GM12878 (cell line): ENCODE measurements around the gene TSEN54. TPM values are rescaled to one million over a fixed set of nuclear protein-coding genes. Genes with fewer than 3 reads are reported as not detected.
A peak's percentile ranks its signal among the peaks of the same experiment; 100 is the strongest.

Experiments used
- ATAC-seq: fragments of 200-7000 bp; cut with Tn5 transposase; 3 replicates; pipeline ENCODE4 v1.9.1; 2020; ENCODE audit warnings: mild to moderate bottlenecking, moderate library complexity
- BruUV-seq: library from RNA; stranded (reverse); fragments of 400-500 nt; replicated peaks from 2 replicates; lab custom pipeline; 2021; lab: Mats Ljungman, UMichigan
- CTCF ChIA-PET: fragments of 300-600 bp; sonication (Branson Sonifier 250); formaldehyde crosslinking; extraction: SDS; loops from one replicate; lab custom pipeline; 2021; ENCODE audit warnings: inconsistent platforms; lab: Yijun Ruan, JAX
- POLR2A ChIA-PET: fragments of 350-600 bp; formaldehyde crosslinking; extraction: SDS; loops from one replicate; lab custom pipeline; 2021; ENCODE audit warnings: inconsistent platforms; lab: Charles Lee
- RAD21 ChIA-PET: fragments of 300-600 bp; sonication (Branson Sonifier 250); formaldehyde crosslinking; loops from one replicate; lab custom pipeline; 2023; ENCODE audit warnings: antibody characterized with exemption; ENCODE audit not compliant: unreplicated experiment; lab: Charles Lee
- SMC1A ChIA-PET: fragments of 300-600 bp; sonication (Branson Sonifier 250); formaldehyde crosslinking; loops from one replicate; lab custom pipeline; 2023; ENCODE audit not compliant: unreplicated experiment, uncharacterized antibody; lab: Charles Lee
- DNase-seq: peaks from one replicate; pipeline ENCODE4 v3.0.0-alpha.2; 2011; ENCODE audit warnings: low read depth, low spot score
- FAIRE-seq: peaks from 3 replicates; lab custom pipeline; 2011; peaks lifted over from hg19 to GRCh38; lab: Jason Lieb, UNC
- H2AFZ ChIP-seq: 2 replicates; pipeline ENCODE4 v1.6.0; 2011; ENCODE audit warnings: low read depth, low read length, control low read depth; ENCODE audit not compliant: control insufficient read depth
- H3K27ac ChIP-seq: 2 replicates; pipeline ENCODE4 v1.5.1; 2011; ENCODE audit warnings: control low read depth; ENCODE audit not compliant: control insufficient read depth, insufficient read depth
- H3K27me3 ChIP-seq, 2 experiments: replicated peaks in 1 of 2; 2 replicates each; pipeline versions ENCODE4 v1.6.0 to v1.6.1; 2011; ENCODE audit warnings: low read length in 1 of 2; ENCODE audit not compliant: control insufficient read depth in 2 of 2, insufficient read depth in 2 of 2
- H3K36me3 ChIP-seq, 2 experiments: 2 replicates each; pipeline ENCODE4 v1.5.1; 2011; ENCODE audit warnings: low read length in 1 of 2; ENCODE audit not compliant: control insufficient read depth in 2 of 2, insufficient read depth in 2 of 2
- H3K4me1 ChIP-seq: 2 replicates; pipeline ENCODE4 v1.6.1; 2011; ENCODE audit warnings: mild to moderate bottlenecking, low read length, moderate library complexity, mixed read lengths; ENCODE audit not compliant: control insufficient read depth, insufficient read depth
- H3K4me2 ChIP-seq: 2 replicates; pipeline ENCODE4 v1.6.0; 2011; ENCODE audit warnings: control low read depth; ENCODE audit not compliant: control insufficient read depth, insufficient read depth
- H3K4me3 ChIP-seq: fragments of 200-600 bp; sonication (generic); 2 replicates; pipeline ENCODE4 v1.5.1; 2016
- H3K79me2 ChIP-seq: 2 replicates; pipeline ENCODE4 v1.6.0; 2011; ENCODE audit warnings: low read length; ENCODE audit not compliant: control insufficient read depth, insufficient read depth
- H3K9ac ChIP-seq: 2 replicates; pipeline ENCODE4 v1.8.0; 2011; ENCODE audit warnings: low read length, control low read depth, mixed read lengths; ENCODE audit not compliant: control insufficient read depth, insufficient read depth
- H3K9me3 ChIP-seq: replicated peaks from 3 replicates; pipeline ENCODE4 v1.5.1; 2011; ENCODE audit warnings: mild to moderate bottlenecking, low read length; ENCODE audit not compliant: control insufficient read depth, insufficient read depth
- H4K20me1 ChIP-seq: 2 replicates; pipeline ENCODE4 v1.6.0; 2011; ENCODE audit not compliant: control insufficient read depth, insufficient read depth
- CHD2 ChIP-seq: IDR thresholded peaks from 2 replicates; pipeline ENCODE4 v1.6.1; 2011; ENCODE audit warnings: low read depth, low read length, improper control_type of control experiment, borderline replicate concordance
- CTCF ChIP-seq, 3 experiments: IDR thresholded peaks in 2 of 3; conservative IDR thresholded peaks in 1 of 3; 2 replicates each; pipeline ENCODE4 v1.5.1; 2011; ENCODE audit warnings: low read depth in 3 of 3, low read length in 3 of 3, mild to moderate bottlenecking in 3 of 3, control low read depth in 2 of 3, moderate library complexity in 2 of 3, inconsistent platforms in 1 of 3, mixed read lengths in 1 of 3; ENCODE audit not compliant: control insufficient read depth in 2 of 3, insufficient read depth in 1 of 3; ENCODE audit errors: extremely low read depth in 1 of 3
- ESRRA ChIP-seq: IDR thresholded peaks from 2 replicates; pipeline ENCODE4 v1.6.1; 2012; ENCODE audit warnings: mild to moderate bottlenecking, low read length, improper control_type of control experiment
- ETV6 ChIP-seq, 2 experiments: fragments of 450-650 bp in 1 of 2; IDR thresholded peaks in 1 of 2; conservative IDR thresholded peaks in 1 of 2; 2 replicates each; pipeline ENCODE4 v1.6.1; 2014; ENCODE audit warnings: antibody characterized with exemption in 1 of 2, borderline replicate concordance in 1 of 2, low read depth in 1 of 2, mild to moderate bottlenecking in 1 of 2, moderate library complexity in 1 of 2
- GABPA ChIP-seq: IDR thresholded peaks from 2 replicates; pipeline ENCODE4 v1.6.1; 2014; ENCODE audit warnings: antibody characterized with exemption, low read depth, mild to moderate bottlenecking, inconsistent platforms
- IKZF1 ChIP-seq: fragments of 450-650 bp; conservative IDR thresholded peaks from 2 replicates; pipeline ENCODE4 v1.6.1; 2017; ENCODE audit warnings: antibody characterized with exemption, mild to moderate bottlenecking
- POLR2A ChIP-seq: IDR thresholded peaks from 2 replicates; pipeline ENCODE4 v1.6.1; 2011; ENCODE audit warnings: low read depth, mild to moderate bottlenecking, low read length
- RAD21 ChIP-seq: IDR thresholded peaks from 2 replicates; pipeline ENCODE4 v1.6.1; 2011; ENCODE audit warnings: mild to moderate bottlenecking, low read depth, low read length, moderate library complexity; ENCODE audit not compliant: insufficient read depth
- RBBP5 ChIP-seq: fragments of 200-600 bp; sonication (generic); conservative IDR thresholded peaks from 2 replicates; pipeline ENCODE4 v1.6.1; 2016
- RUNX3 ChIP-seq: IDR thresholded peaks from 2 replicates; pipeline ENCODE4 v1.6.1; 2012; ENCODE audit warnings: low read length, inconsistent platforms
- SPI1 ChIP-seq: IDR thresholded peaks from 2 replicates; pipeline ENCODE4 v1.6.1; 2011; ENCODE audit warnings: low read depth, mild to moderate bottlenecking, low read length, moderate library complexity, borderline replicate concordance; ENCODE audit not compliant: insufficient read depth
- TBL1XR1 ChIP-seq: IDR thresholded peaks from 2 replicates; pipeline ENCODE4 v1.6.1; 2012; ENCODE audit warnings: low read depth, low read length, improper control_type of control experiment
- ZBTB33 ChIP-seq: fragments of 450-650 bp; IDR thresholded peaks from 2 replicates; pipeline ENCODE4 v1.6.1; 2017; ENCODE audit warnings: mild to moderate bottlenecking
- ZBTB40 ChIP-seq: fragments of 450-650 bp; IDR thresholded peaks from 2 replicates; pipeline ENCODE4 v1.6.1; 2016; ENCODE audit warnings: mild to moderate bottlenecking, moderate library complexity, borderline replicate concordance
- WGBS: methylation state at CpG from one replicate; pipeline ENCODE4 v1.1.6; 2016; ENCODE audit warnings: low lambda C conversion rate; ENCODE audit not compliant: insufficient replicate concordance, insufficient coverage; ENCODE audit errors: missing lambda C conversion rate; 5-methylcytosine and 5-hydroxymethylcytosine counted together
- in situ Hi-C: fragments of 300-500 bp; cut with MboI; formaldehyde crosslinking; loops from 9 replicates; pipeline ENCODE4 v1.14.3; 2018; ENCODE audit warnings: mixed read lengths
- intact Hi-C: fragments of 100-400 bp; cut with micrococcal nuclease; formaldehyde crosslinking; loops from one replicate; pipeline ENCODE4 v1.14.2; 2022; ENCODE audit not compliant: unreplicated experiment
- polyA plus RNA-seq, 11 experiments: library from polyadenylated mRNA; depleted of rRNA in 4 of 11; unstranded in 6 of 11; stranded (reverse) in 5 of 11; fragments of >200 nt; fragmentation: Nextera tagmentation in 4 of 11; fragmentation: Illumina TruSeq in 1 of 11; extraction: Ambion mirVana in 4 of 11; extraction: Trizol in 1 of 11; gene quantifications; 1 replicate in 1 of 11; 2 replicates in 10 of 11; pipeline versions ENCODE4 v1.2.1 to v1.2.3, GENCODE V29; 2011 to 2016; ENCODE audit warnings: inconsistent platforms in 2 of 11, missing spikeins in 2 of 11, low read depth in 1 of 11
- total RNA-seq, 4 experiments: library from RNA; depleted of rRNA in 3 of 4; stranded (reverse); fragments of >200 nt in 3 of 4; fragmentation: Illumina TruSeq in 1 of 4; extraction: Trizol in 1 of 4; gene quantifications; 2 replicates each; pipeline versions ENCODE4 v1.2.1 to v1.2.3, GENCODE V29; 2013 to 2021

TSEN54 gene
- total and polyA plus RNA-seq, 10 of the 15 experiments (the other 5 are each of a cell fraction or from before 2014, with no cell fraction given): 7.1 to 48.0 (median 41.1) TPM

GRCh38 chr17:75487351-75488070 is 28.8 kb upstream of the TSEN54 start:
- DNase-seq: no peak
- Histone ChIP-seq H3K36me3 (peaks cover 0 to 3% of the 10 kb centered on the region in 2 experiments; a peak in 2 of 4 replicates), H3K4me1 (peaks cover 13% of the 10 kb centered on the region), H3K27me3 (no peaks in the 10 kb centered on the region), H3K4me2 (peak overlapping the region; percentile 57), H3K79me2 (no peaks in the 10 kb centered on the region), H3K27ac (peak overlapping the region; percentile 68), H4K20me1 (no peaks in the 10 kb centered on the region), H3K9ac (peak overlapping the region; percentile 34; the same call in 1 of the 2 replicates), H3K9me3 (no peaks in the 10 kb centered on the region), H2AFZ (peak overlapping the region; percentile 86), H3K4me3 (no peak overlapping the region)
- in situ Hi-C loops (no loop called here), intact Hi-C loops (loop anchor here (2.0 kb wide), 1 partner anchor 61 kb away; no protein-coding TSS in a partner anchor)
- SMC1A ChIA-PET: interaction anchor here (0.7 to 1.7 kb wide), 3 partner anchors 32 to 60 kb away, joined by 3 to 8 read pairs (median 3); no protein-coding TSS in a partner anchor
- CTCF ChIA-PET: interaction anchor here (1.1 to 2.2 kb wide), 5 partner anchors 11 to 75 kb away, joined by 3 to 6 read pairs (median 4); no protein-coding TSS in a partner anchor
- RAD21 ChIA-PET: interaction anchor here (0.6 to 1.2 kb wide), 3 partner anchors 33 to 60 kb away, joined by 3 to 5 read pairs (median 3); no protein-coding TSS in a partner anchor
- BruUV-seq: no TSS peak
- POLR2A ChIA-PET: no interaction called here
- 33% methylated on average over 12 of the region's 12 CpGs for WGBS
- ATAC-seq: peak; percentile 81
- FAIRE-seq: peak; percentile 64
- TF ChIP-seq POLR2A (peak; percentile 58; the same call in 1 of the 2 replicates), SPI1 (peak; percentile 85), RBBP5 (no peak), ESRRA (no peak), ETV6 (conservative IDR thresholded peaks at IDR 0.05 in 1 of 2, IDR thresholded peaks at IDR 0.05 in 1 of 2; ENCODE audit: borderline replicate concordance in 1 of 2, low read depth in 1 of 2) (peak in 1 of 2 experiments; percentile 72; a peak in 2 of 4 replicates), RUNX3 (peak; percentile 48), ZBTB33 (no peak), CHD2 (0 out of 2 replicates have a peak, but pooled peaks have one; percentile 40), TBL1XR1 (no peak), RAD21 (0 out of 2 replicates have a peak, but pooled peaks have one; percentile 8), GABPA (peak; percentile 75), ZBTB40 (peak; percentile 42; the same call in 1 of the 2 replicates), IKZF1 (peak; percentile 36; the same call in 1 of the 2 replicates), CTCF (IDR thresholded peaks at IDR 0.05 in 2 of 3, conservative IDR thresholded peaks at IDR 0.05 in 1 of 3; ENCODE audit: control insufficient read depth in 2 of 3, extremely low read depth in 1 of 3, insufficient read depth in 1 of 3, low read depth in 3 of 3, low read length in 3 of 3) (peak in 2 of 3 experiments; percentile 9 to 22; a peak in 2 of 6 replicates)
